Measurements from ENCODE around the gene SLC9A8.

Gene SLC9A8

GRCh38 chr20:49924247-49924646, 111.6 kb downstream of the SLC9A8 start:
- no peak for DNase-seq

GRCh38 chr20:49925901-49926454, 113.3 kb downstream of the SLC9A8 start:
- DNase-seq, result no peak

DNA sequence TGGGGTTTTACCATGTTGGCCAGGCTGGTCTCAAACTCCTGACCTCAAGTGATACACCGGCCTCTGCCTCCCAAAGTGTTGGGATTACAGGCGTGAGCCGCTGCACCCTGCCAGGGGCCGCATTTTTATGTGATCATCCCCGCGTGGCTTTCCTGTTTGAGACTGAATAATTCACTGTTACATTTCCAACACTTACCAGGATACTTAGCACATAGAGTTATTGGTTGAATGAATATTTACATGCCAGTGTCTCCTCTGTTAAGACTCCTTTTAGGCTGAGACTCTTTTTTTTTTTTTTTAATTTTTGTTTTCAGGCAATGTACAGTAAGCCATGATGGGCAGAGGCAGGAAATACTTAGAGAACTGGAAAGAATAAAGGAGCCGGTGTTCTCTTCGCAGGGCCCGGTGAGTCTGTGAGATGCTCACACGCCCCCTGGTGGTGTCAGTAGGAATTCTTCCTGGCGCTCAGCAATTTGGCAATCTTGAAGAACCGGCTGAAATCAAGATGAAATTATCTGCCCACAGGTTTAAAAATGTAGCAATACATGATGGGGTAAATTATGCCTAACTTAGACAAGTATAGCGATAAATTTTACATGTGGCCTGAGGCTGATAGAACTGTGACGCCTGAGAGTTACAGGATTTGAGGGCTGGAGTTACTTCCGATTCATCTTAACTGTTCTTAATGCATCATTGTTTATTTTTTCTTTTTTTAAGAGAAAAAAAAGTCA, 115.9 kb downstream of the SLC9A8 start:
- peak; percentile 61 for DNase-seq

- DNase-seq, result no peak
Measured at GRCh38 chr20:49929142-49929494, 116.5 kb downstream of the SLC9A8 start.

DNA sequence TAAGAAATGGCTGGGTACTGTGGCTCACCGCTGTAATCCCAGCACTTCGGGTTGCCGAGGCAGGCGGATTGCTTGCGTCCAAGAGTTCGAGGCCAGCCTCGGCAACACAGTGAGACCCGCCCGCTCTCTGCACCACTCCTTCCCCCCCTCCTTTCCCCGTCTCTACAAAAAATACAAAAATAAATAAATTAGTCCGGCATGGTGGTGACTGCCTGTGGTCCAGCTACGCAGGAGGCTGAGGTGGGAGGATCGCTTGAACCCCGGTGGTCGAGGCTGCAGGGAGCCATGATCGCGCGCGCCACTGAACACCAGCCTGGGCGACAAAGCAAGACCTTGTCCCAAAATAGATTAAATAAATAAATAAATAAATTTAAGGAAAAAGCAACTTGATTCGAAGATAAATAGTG, 123.1 kb downstream of the SLC9A8 start:
- no peak for DNase-seq

- peak; percentile 86 for DNase-seq
Measured at GRCh38 chr20:49936153-49937026, 123.8 kb downstream of the SLC9A8 start, which contains the start of gene RNF114. RNF114 (plus strand) TSS chr20:49936397; CDS start chr20:49936413, 16 bp downstream.

DNA sequence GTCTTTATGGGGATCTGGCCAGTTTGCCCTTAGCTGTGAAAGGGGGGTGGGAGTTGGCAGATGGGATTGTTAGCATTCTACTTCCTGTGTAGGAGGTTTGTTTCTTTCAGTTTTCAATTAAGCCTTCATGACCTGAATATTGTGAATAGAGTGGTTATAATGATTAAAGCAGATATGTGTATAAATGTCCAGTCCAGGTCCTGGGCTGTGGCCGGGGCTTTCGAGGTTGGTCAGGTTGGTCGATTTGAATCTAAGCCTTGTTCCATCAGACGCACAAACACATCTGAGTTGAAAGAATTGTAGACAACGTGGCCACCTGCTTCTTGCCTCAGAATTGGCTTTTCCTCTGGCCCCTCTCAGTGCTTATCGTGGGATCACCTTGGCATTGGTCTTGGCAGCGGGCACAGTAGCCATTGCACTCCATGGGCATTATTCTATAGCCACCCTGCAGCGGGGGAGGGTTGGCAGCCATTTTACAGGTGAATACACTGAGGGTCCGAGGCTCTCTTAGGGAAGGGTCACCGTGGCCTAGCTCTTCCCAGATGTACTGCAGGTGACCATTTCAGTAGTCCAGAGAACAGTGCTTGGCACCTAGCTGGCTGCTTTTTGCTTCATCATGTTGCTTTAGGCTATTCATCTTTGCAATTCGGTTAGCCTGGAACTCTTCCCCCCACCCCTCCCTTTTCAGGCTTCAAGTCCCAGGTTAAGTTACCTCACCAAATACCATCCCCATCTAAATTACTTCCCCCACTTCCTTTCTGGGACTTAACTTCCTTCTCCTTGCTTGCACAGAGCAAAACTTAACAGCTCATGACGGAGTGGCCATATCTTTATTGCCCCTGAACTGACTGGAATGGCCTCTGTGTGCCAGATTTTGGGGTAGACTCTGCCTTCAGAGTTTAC, 124.7 kb downstream of the SLC9A8 start:
- no peak for DNase-seq

DNA sequence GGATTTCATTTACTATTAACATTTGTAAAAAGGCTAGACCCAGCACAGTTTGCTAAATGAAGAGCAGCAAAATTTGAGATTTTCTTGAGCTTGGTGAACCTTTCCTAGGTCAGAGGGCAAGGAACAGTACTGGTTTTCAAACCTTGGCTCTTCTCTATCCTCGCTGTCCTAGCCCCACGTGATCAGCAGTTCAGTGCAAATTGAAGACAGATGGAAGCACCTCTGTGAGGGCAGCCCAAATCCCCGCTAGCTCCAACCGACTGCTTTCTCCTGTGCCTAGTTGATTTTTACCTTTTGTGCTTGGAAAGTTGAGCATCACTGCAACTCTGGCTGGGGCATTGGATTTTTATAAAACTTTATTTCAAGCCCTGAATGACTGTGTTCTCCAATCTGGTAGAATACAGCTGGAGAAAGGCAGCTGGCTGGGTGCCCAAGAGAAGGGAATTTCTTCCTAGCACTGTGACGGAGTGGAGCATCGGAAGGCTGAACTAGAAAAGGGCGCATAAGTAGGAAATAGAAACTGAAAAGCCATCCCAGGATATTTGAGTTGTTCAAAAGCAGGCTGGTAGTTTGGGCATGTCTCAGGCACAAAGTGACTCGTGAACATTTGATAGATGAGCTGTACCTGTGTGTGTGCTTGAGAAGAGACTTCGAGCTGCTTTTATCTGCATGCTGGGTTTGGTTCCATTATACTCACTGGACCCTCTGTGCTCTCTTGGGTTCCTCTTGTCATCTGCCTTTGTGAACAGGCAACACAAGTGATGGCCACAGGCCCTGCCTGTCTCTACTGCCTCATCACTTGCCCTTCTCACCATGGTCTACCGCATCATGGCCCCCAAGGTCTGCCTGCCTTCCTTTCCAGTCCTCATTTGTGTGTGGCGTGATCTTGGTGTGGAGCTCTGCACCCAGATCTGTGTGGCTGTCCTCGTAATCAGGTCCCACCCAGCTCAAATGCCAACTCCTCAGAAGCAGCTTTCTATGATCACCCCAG, 125.8 kb downstream of the SLC9A8 start:
- no peak for DNase-seq

GRCh38 chr20:49941456-49941855, 128.8 kb downstream of the SLC9A8 start:
- no peak for DNase-seq
